Germinal center (tissue), 1 donor: ENCODE measurements around the gene CALD1.

Experiments
- DNase-seq: peaks from one replicate; pipeline ENCODE4 v3.0.0; 2012; ENCODE audit warnings: mixed read lengths, low spot score

CALD1 gene

GRCh38 chr7:135001390-135002165 lies 222.1 kb downstream of the CALD1 start:
- DNase-seq: no peak

GRCh38 chr7:135012229-135012628 lies 232.8 kb downstream of the CALD1 start:
- no peak for DNase-seq
